Hematopoietic multipotent progenitor cell treated with erythropoietin and hydrocortisone succinate and interleukin-3 and kit ligand, for 17 days (in vitro differentiated cells): ENCODE measurements around the gene LCE1F.

Experiments used
- DNase-seq: peaks from one replicate; pipeline ENCODE4 v3.0.0-alpha.2; 2015; ENCODE audit warnings: low spot score

LCE1F gene

GRCh38 chr1:152774875-152775274 lies at the start of gene LCE1F:
TSS of gene LCE1F (plus strand) at chr1:152775140. CDS start at chr1:152776372, 1,232 bp downstream.
- no peak for DNase-seq

GRCh38 chr1:152725261-152725660 lies 49.7 kb upstream of the LCE1F start:
- no peak for DNase-seq

GRCh38 chr1:152728986-152729385 lies 46.0 kb upstream of the LCE1F start:
- no peak for DNase-seq

- no peak for DNase-seq
Measured at GRCh38 chr1:152735648-152736047, 39.3 kb upstream of the LCE1F start.

GRCh38 chr1:152737997-152738396 lies 36.9 kb upstream of the LCE1F start:
- DNase-seq: no peak

GRCh38 chr1:152739841-152740240 lies 35.1 kb upstream of the LCE1F start:
- no peak for DNase-seq

GRCh38 chr1:152741656-152742055 lies 33.3 kb upstream of the LCE1F start:
- no peak for DNase-seq

GRCh38 chr1:152743371-152744145 lies 31.4 kb upstream of the LCE1F start:
- no peak for DNase-seq

GRCh38 chr1:152745289-152745704 lies 29.6 kb upstream of the LCE1F start:
- no peak for DNase-seq

- DNase-seq: no peak
Measured at GRCh38 chr1:152745765-152746444, 29.0 kb upstream of the LCE1F start.

- no peak for DNase-seq
Measured at GRCh38 chr1:152747831-152748230, 27.1 kb upstream of the LCE1F start.

- DNase-seq: no peak
Measured at GRCh38 chr1:152752225-152752624, 22.7 kb upstream of the LCE1F start.

- no peak for DNase-seq
Measured at GRCh38 chr1:152753586-152753985, 21.4 kb upstream of the LCE1F start.

GRCh38 chr1:152756872-152757271 lies 18.1 kb upstream of the LCE1F start:
- DNase-seq: no peak

GRCh38 chr1:152757747-152758146 lies 17.2 kb upstream of the LCE1F start, which contains the start of gene KPRP:
TSS of gene KPRP (plus strand) at chr1:152758025. CDS start at chr1:152759589, 1,564 bp downstream.
- no peak for DNase-seq

GRCh38 chr1:152758636-152759035 lies 16.3 kb upstream of the LCE1F start:
- no peak for DNase-seq

GRCh38 chr1:152759453-152760173 lies 15.3 kb upstream of the LCE1F start:
- DNase-seq: no peak

GRCh38 chr1:152760551-152761190 lies 14.3 kb upstream of the LCE1F start:
- DNase-seq: no peak

- no peak for DNase-seq
Measured at GRCh38 chr1:152761609-152762213, 13.2 kb upstream of the LCE1F start.

GRCh38 chr1:152768847-152769533 lies 6.0 kb upstream of the LCE1F start:
- no peak for DNase-seq

GRCh38 chr1:152770411-152770810 lies 4.5 kb upstream of the LCE1F start:
- no peak for DNase-seq
